K562 (cell line): ENCODE results near the gene FOXO3. TPM values are rescaled to one million over a fixed set of nuclear protein-coding genes. Genes with fewer than 3 reads are reported as not detected.

ENCODE experiments used
- ATF6 ChIP-seq: sonication (generic); formaldehyde crosslinking; IDR thresholded peaks from 2 replicates; pipeline ENCODE4 v1.4.0; 2020; ENCODE audit warnings: mild to moderate bottlenecking, missing genetic modification reagents
- CBX2 ChIP-seq: fragments of 200-600 bp; sonication (generic); IDR thresholded peaks from one replicate; pipeline ENCODE4 v1.6.1; 2012; ENCODE audit warnings: mild to moderate bottlenecking, low read length, inconsistent platforms; ENCODE audit not compliant: insufficient read depth, poor library complexity, severe bottlenecking
- CEBPB ChIP-seq: fragments of 450-650 bp; IDR thresholded peaks from 2 replicates; pipeline ENCODE4 v1.6.1; 2016; ENCODE audit warnings: missing genetic modification characterization, missing compliant biosample characterization
- DIDO1 ChIP-seq: fragments of 450-650 bp; IDR thresholded peaks from 2 replicates; pipeline ENCODE4 v1.6.1; 2016; ENCODE audit warnings: low read depth, missing biosample characterization, missing genetic modification characterization
- IFI16 ChIP-seq: fragments of 250-450 bp; sonication (Bioruptor Pico); IDR thresholded peaks from 2 replicates; pipeline ENCODE4 v2.1.2; 2022; ENCODE audit warnings: mild to moderate bottlenecking, inconsistent platforms
- KLF16 ChIP-seq: IDR thresholded peaks from 2 replicates; pipeline ENCODE4 v1.6.1; 2016; ENCODE audit warnings: antibody characterized with exemption
- MXI1 ChIP-seq: IDR thresholded peaks from 2 replicates; pipeline ENCODE4 v1.6.1; 2011; ENCODE audit warnings: low read depth, mild to moderate bottlenecking, improper control_type of control experiment, low read length
- NFE2 ChIP-seq: IDR thresholded peaks from 2 replicates; pipeline ENCODE4 v1.6.1; 2014; ENCODE audit warnings: antibody characterized with exemption, low read depth
- NR3C1 ChIP-seq: sonication (generic); formaldehyde crosslinking; IDR thresholded peaks from 2 replicates; pipeline ENCODE4 v1.8.1; 2022; ENCODE audit warnings: missing genetic modification reagents
- PATZ1 ChIP-seq: fragments of 250-450 bp; sonication (Bioruptor Pico); IDR thresholded peaks from 2 replicates; pipeline ENCODE4 v1.5.0; 2020; ENCODE audit warnings: mild to moderate bottlenecking, borderline replicate concordance
- PREB ChIP-seq: sonication (generic); formaldehyde crosslinking; IDR thresholded peaks from 2 replicates; pipeline ENCODE4 v1.8.1; 2023; ENCODE audit warnings: mild to moderate bottlenecking, missing genetic modification reagents
- RFX1 ChIP-seq: fragments of 450-650 bp; IDR thresholded peaks from 2 replicates; pipeline ENCODE4 v1.6.1; 2016; ENCODE audit warnings: mild to moderate bottlenecking, moderate library complexity
- SETDB1 ChIP-seq: IDR thresholded peaks from one replicate; pipeline ENCODE4 v1.6.1; 2012; ENCODE audit warnings: low read length, control low read depth, inconsistent platforms
- SOX6 ChIP-seq: fragments of 450-650 bp; IDR thresholded peaks from 2 replicates; pipeline ENCODE4 v1.6.1; 2014; ENCODE audit warnings: mild to moderate bottlenecking
- STAG1 ChIP-seq: sonication (generic); formaldehyde crosslinking; IDR thresholded peaks from 2 replicates; pipeline ENCODE4 v1.5.0; 2020; ENCODE audit warnings: missing genetic modification reagents, borderline replicate concordance
- TAF7 ChIP-seq: fragments of 450-650 bp; IDR thresholded peaks from 2 replicates; pipeline ENCODE4 v1.6.1; 2016; ENCODE audit warnings: missing genetic modification characterization, missing compliant biosample characterization
- ZBTB43 ChIP-seq: sonication (generic); formaldehyde crosslinking; IDR thresholded peaks from 2 replicates; pipeline ENCODE4 v1.8.0; 2023; ENCODE audit warnings: mild to moderate bottlenecking, missing genetic modification reagents
- ZBTB7A ChIP-seq: IDR thresholded peaks from 2 replicates; pipeline ENCODE4 v1.6.1; 2011; ENCODE audit warnings: low read depth, mild to moderate bottlenecking, low read length, moderate library complexity, borderline replicate concordance; ENCODE audit not compliant: control insufficient read depth
- ZNF444 ChIP-seq: fragments of 250-450 bp; sonication (Bioruptor Pico); IDR thresholded peaks from 2 replicates; pipeline ENCODE4 v1.4.0; 2020; ENCODE audit warnings: mild to moderate bottlenecking, moderate library complexity
- ZNF699 ChIP-seq: fragments of 250-450 bp; sonication (Bioruptor Pico); IDR thresholded peaks from 2 replicates; pipeline ENCODE4 v1.8.0; 2021; ENCODE audit warnings: mild to moderate bottlenecking, moderate library complexity; ENCODE audit not compliant: insufficient replicate concordance
- polyA plus RNA-seq, 8 experiments: library from polyadenylated mRNA; depleted of rRNA in 4 of 8; stranded (reverse) in 5 of 8; unstranded in 3 of 8; fragments of >200 nt; fragmentation: Nextera tagmentation in 2 of 8; fragmentation: Illumina TruSeq in 1 of 8; extraction: Ambion mirVana in 2 of 8; extraction: Trizol in 1 of 8; gene quantifications; 2 replicates each; pipeline versions ENCODE4 v1.2.1 to v1.2.3, GENCODE V29; 2011 to 2014; ENCODE audit warnings: inconsistent platforms in 1 of 8, missing spikeins in 1 of 8
- total RNA-seq, 7 experiments: library from RNA; depleted of rRNA in 6 of 7; stranded (reverse); fragments of >200 nt in 6 of 7; fragmentation: Illumina TruSeq in 2 of 7; extraction: Trizol in 2 of 7; gene quantifications; 2 replicates each; pipeline versions ENCODE4 v1.2.1 to v1.2.3, GENCODE V29; 2011 to 2021; ENCODE audit warnings: low replicate concordance in 1 of 7
- TF ChIP-seq, protein P1 (sequence below): fragments of 450-650 bp; formaldehyde crosslinking; IDR thresholded peaks from 2 replicates; pipeline ENCODE4 v1.4.0; 2020; ENCODE audit warnings: mild to moderate bottlenecking, mixed read lengths

FOXO3 gene
- total and polyA plus RNA-seq, 9 of the 15 experiments (the other 6 are each of a cell fraction or from before 2014, with no cell fraction given), result 3.0 to 14.6 (median 6.0) TPM

DNA sequence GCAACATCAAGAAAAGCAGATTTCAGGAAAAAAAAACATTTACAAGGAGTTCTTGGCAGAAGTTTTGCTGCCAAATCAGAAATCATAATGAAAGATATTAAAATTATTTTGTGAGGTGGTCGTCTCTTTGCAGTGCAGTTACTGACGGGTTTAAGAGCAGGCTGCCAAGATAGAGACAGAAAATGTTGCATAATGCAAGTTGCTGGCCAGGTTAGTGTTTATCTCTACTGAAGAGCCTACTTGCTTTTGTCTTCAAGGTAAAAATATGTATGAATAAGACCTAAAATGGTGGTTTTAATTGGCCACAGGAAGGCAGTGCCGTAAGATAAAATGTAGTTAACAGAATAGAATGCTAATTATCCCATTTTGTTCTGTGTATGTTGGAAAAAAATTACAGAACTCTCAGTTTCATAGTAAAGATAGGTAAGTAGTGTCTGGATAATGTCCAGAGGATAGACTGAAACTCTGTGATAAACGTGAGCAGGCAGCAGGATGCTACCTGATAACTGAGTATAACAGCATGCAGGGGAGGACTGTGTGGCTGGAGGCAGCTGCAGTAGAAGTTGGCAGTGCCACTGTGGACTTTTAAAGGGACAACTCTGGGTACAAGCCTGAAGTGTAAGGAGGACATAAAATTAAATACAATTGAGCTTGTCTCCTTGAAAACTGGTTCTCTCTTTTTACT lies 13.9 kb downstream of the FOXO3 start (continued):
- TF ChIP-seq, protein P1, sequence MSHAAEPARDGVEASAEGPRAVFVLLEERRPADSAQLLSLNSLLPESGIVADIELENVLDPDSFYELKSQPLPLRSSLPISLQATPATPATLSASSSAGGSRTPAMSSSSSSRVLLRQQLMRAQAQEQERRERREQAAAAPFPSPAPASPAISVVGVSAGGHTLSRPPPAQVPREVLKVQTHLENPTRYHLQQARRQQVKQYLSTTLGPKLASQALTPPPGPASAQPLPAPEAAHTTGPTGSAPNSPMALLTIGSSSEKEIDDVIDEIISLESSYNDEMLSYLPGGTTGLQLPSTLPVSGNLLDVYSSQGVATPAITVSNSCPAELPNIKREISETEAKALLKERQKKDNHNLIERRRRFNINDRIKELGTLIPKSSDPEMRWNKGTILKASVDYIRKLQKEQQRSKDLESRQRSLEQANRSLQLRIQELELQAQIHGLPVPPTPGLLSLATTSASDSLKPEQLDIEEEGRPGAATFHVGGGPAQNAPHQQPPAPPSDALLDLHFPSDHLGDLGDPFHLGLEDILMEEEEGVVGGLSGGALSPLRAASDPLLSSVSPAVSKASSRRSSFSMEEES (CRISPR knock-in tag), result no peak
- TF ChIP-seq ZNF699 (CRISPR knock-in tag), result no peak
- TF ChIP-seq PATZ1, result no peak
- 0 out of 2 replicates have a peak, but pooled peaks have one; percentile 1 for TF ChIP-seq NFE2
- no peak for TF ChIP-seq RFX1
- no peak for TF ChIP-seq CBX2
- TF ChIP-seq CEBPB (tag), result peak; percentile 73; the same call in 1 of the 2 replicates
- no peak for TF ChIP-seq NR3C1 (CRISPR knock-in tag)
- no peak for TF ChIP-seq ATF6 (CRISPR knock-in tag)
- TF ChIP-seq STAG1 (CRISPR knock-in tag), result no peak
- no peak for TF ChIP-seq ZBTB7A
- no peak for TF ChIP-seq ZNF444 (CRISPR knock-in tag)
- no peak for TF ChIP-seq DIDO1 (tag)
- no peak for TF ChIP-seq SETDB1
- TF ChIP-seq TAF7, result no peak
- no peak for TF ChIP-seq ZBTB43 (CRISPR knock-in tag)
- peak; percentile 63; the same call in 1 of the 2 replicates for TF ChIP-seq KLF16
- TF ChIP-seq MXI1, result no peak
- TF ChIP-seq IFI16 (CRISPR knock-in tag), result no peak
- no peak for TF ChIP-seq PREB (CRISPR knock-in tag)
- TF ChIP-seq SOX6, result 0 out of 2 replicates have a peak, but pooled peaks have one; percentile 37
